GM21717 (cell line): ENCODE measurements around the gene SPANXA1.
"Not testable (repeated sequence)": the region's sequence is repeated elsewhere in the genome, so short reads cannot be mapped to it uniquely, and the experiment has no call there.

Experiments used
- ATAC-seq: cut with Tn5 transposase; IDR thresholded peaks from one replicate; pipeline ENCODE4 v1.9.1; 2021; ENCODE audit warnings: mild to moderate bottlenecking, moderate library complexity; ENCODE audit not compliant: unreplicated experiment

The SPANXA1 gene

GRCh38 chrX:141584638-141585037 is at the start of gene SPANXA1:
Gene SPANXA1 (minus strand): TSS chrX:141584738. CDS start chrX:141584678, 60 bp downstream.
- not testable (repeated sequence) for ATAC-seq

GRCh38 chrX:141632124-141632523 is 47.6 kb upstream of the SPANXA1 start:
- no peak for ATAC-seq

GRCh38 chrX:141619336-141619735 is 34.8 kb upstream of the SPANXA1 start:
- ATAC-seq, result no peak

DNA sequence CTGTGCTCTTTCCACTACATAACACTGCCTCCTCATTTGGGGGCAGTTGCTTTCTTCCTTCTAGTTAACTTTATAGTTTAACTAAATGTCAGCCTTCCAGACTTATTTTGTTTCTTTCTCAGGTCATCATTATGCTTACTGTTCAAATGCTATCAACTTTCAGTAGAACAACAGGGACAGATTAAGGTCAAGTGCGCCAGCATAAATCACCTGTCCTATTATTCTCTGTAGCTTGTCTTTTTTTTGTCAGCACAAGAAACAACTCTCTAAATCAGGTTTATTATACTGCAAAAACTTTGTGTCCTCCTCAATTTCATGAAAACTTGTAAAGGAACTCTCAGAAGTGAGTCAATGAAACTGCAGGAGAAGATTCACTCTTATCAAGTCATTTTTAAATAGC is 24.6 kb upstream of the SPANXA1 start:
- no peak for ATAC-seq

GRCh38 chrX:141589408-141589807 is 4.9 kb upstream of the SPANXA1 start, which contains the start of gene SPANXA2:
Gene SPANXA2 (plus strand): TSS chrX:141589708. CDS start chrX:141589768, 60 bp downstream.
- not testable (repeated sequence) for ATAC-seq

DNA sequence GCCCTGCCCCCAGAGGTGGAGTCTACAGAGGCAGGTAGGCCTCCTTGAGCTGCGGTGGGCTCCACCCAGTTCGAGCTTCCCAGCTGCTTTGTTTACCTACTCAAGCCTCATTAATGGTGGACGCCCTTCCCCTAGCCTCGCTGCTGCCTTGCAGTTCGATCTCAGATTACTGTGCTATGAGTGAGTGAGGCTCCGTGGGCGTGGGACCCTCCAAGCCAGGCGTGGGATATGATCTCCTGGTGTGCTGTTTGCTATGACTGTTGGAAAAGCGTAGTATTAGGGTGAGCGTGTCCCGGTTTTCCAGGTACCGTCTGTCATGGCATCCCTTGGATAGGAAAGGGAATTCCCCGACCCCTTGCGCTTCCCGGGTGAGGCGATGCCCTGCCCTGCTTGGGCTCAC is 42.0 kb downstream of the SPANXA1 start:
- ATAC-seq, result not testable (repeated sequence)
